Vagina (tissue), 2 donors: ENCODE results near the gene VCPKMT.

Experiments used
- POLR2AphosphoS5 ChIP-seq, 2 donors: sonication (generic); formaldehyde crosslinking; IDR thresholded peaks; one replicate each; pipeline ENCODE4 v1.9.0; 2017; ENCODE audit warnings: antibody characterized with exemption in 2 of 2, mild to moderate bottlenecking in 2 of 2, low read depth in 1 of 2; ENCODE audit not compliant: insufficient read depth in 1 of 2
- TF ChIP-seq, protein P1 (sequence below), 3 experiments: fragments of 450-650 bp in 2 of 3; fragments of 200-600 bp in 1 of 3; sonication (generic) in 1 of 3; IDR thresholded peaks; one replicate each; pipeline ENCODE4 v1.5.1; 2017 to 2019; ENCODE audit warnings: antibody characterized with exemption in 3 of 3, mild to moderate bottlenecking in 2 of 3, moderate library complexity in 2 of 3

DNA sequence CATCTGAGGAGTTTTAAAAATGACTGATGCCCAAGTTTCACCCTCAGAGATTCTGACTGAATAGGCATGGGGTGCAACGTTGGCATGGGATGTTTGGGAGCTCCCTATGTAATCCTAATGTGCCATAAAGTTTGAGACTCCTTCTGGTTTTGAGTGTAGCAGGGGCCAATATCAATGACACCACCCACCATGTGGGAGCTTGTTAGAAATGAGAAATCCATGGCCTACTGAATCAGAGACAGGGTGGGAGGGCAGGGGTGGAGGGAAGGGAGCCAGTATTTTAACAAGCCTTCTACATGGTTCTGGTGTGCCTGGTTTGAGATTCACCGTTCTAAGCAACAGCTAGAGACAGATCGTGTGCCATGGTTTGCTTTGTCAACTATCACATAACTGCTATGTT is 46.1 kb downstream of the VCPKMT start:
- TF ChIP-seq, protein P1, sequence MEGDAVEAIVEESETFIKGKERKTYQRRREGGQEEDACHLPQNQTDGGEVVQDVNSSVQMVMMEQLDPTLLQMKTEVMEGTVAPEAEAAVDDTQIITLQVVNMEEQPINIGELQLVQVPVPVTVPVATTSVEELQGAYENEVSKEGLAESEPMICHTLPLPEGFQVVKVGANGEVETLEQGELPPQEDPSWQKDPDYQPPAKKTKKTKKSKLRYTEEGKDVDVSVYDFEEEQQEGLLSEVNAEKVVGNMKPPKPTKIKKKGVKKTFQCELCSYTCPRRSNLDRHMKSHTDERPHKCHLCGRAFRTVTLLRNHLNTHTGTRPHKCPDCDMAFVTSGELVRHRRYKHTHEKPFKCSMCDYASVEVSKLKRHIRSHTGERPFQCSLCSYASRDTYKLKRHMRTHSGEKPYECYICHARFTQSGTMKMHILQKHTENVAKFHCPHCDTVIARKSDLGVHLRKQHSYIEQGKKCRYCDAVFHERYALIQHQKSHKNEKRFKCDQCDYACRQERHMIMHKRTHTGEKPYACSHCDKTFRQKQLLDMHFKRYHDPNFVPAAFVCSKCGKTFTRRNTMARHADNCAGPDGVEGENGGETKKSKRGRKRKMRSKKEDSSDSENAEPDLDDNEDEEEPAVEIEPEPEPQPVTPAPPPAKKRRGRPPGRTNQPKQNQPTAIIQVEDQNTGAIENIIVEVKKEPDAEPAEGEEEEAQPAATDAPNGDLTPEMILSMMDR (IDR thresholded peaks at IDR 0.05) = no peak
- no peak for TF ChIP-seq POLR2AphosphoS5 (IDR thresholded peaks at IDR 0.05; ENCODE audit: insufficient read depth in 1 of 2, low read depth in 1 of 2)
